ENCODE data around the gene PPM1H. TPM values are rescaled to one million over a fixed set of nuclear protein-coding genes. Genes with fewer than 3 reads are reported as not detected.
"Not testable (repeated sequence)": the region's sequence is repeated elsewhere in the genome, so short reads cannot be mapped to it uniquely, and the experiment has no call there.

PPM1H gene
- total RNA-seq, 1 donor from 2014 or later = 8.5 TPM

- ATAC-seq (no peak), DNase-seq (no peak)
- intact Hi-C loops (cut with micrococcal nuclease) = no loop called here
Observed at GRCh38 chr12:62689042-62689839, 245.7 kb downstream of the PPM1H start.

- DNase-seq (no peak), ATAC-seq (no peak)
- intact Hi-C loops (cut with micrococcal nuclease) = no loop called here
Observed at GRCh38 chr12:62686938-62687337, 248.0 kb downstream of the PPM1H start.

GRCh38 chr12:62684570-62685295 lies 250.2 kb downstream of the PPM1H start:
- intact Hi-C loops (cut with micrococcal nuclease) = no loop called here
- ATAC-seq (peak; percentile 87), DNase-seq (peak; percentile 84)

- DNase-seq = peak; percentile 77
- ATAC-seq = peak; percentile 94
- intact Hi-C loops (cut with micrococcal nuclease) = no loop called here
Observed at GRCh38 chr12:62683776-62684569, 251.0 kb downstream of the PPM1H start.

GRCh38 chr12:62681306-62681705 lies 253.6 kb downstream of the PPM1H start:
- no peak for ATAC-seq
- no peak for DNase-seq
- intact Hi-C loops (cut with micrococcal nuclease) = no loop called here

GRCh38 chr12:62679608-62680007 lies 255.3 kb downstream of the PPM1H start:
- no peak for ATAC-seq
- intact Hi-C loops (cut with micrococcal nuclease) = no loop called here
- DNase-seq = no peak

- intact Hi-C loops (cut with micrococcal nuclease) = no loop called here
- ATAC-seq (no peak), DNase-seq (no peak)
Observed at GRCh38 chr12:62677355-62677754, 257.6 kb downstream of the PPM1H start.

- intact Hi-C loops (cut with micrococcal nuclease) = no loop called here
- no peak for DNase-seq
- no peak for ATAC-seq
Observed at GRCh38 chr12:62676521-62677307, 258.2 kb downstream of the PPM1H start.

GRCh38 chr12:62673028-62673815 lies 261.7 kb downstream of the PPM1H start:
- DNase-seq = no peak

GRCh38 chr12:62670986-62671720 lies 263.8 kb downstream of the PPM1H start:
- ATAC-seq (no peak), DNase-seq (no peak)
- intact Hi-C loops (cut with micrococcal nuclease) = no loop called here

More at GRCh38 chr12:62673028-62673815, 261.7 kb downstream of the PPM1H start:
- no peak for ATAC-seq
- intact Hi-C loops (cut with micrococcal nuclease) = no loop called here

GRCh38 chr12:62668782-62669181 lies 266.2 kb downstream of the PPM1H start:
- intact Hi-C loops (cut with micrococcal nuclease) = no loop called here
- ATAC-seq = no peak
- no peak for DNase-seq

- intact Hi-C loops (cut with micrococcal nuclease); DNase-seq; ATAC-seq: not testable (repeated sequence)
Observed at GRCh38 chr12:62664951-62665350, 270.0 kb downstream of the PPM1H start.

GRCh38 chr12:62660756-62661155 lies 274.2 kb downstream of the PPM1H start:
- DNase-seq (no peak), ATAC-seq (no peak)
- intact Hi-C loops (cut with micrococcal nuclease) = no loop called here

GRCh38 chr12:62659453-62660295 lies 275.3 kb downstream of the PPM1H start:
- intact Hi-C loops (cut with micrococcal nuclease) = no loop called here
- DNase-seq = no peak
- no peak for ATAC-seq

GRCh38 chr12:62658910-62659309 lies 276.0 kb downstream of the PPM1H start:
- no peak for DNase-seq
- no peak for ATAC-seq
- intact Hi-C loops (cut with micrococcal nuclease) = no loop called here

GRCh38 chr12:62657363-62657632 lies 277.7 kb downstream of the PPM1H start:
- DNase-seq (no peak), ATAC-seq (no peak)
- intact Hi-C loops (cut with micrococcal nuclease) = no loop called here
